HepG2 (cell line): ENCODE measurements around the gene CENPB. TPM values are rescaled to one million over a fixed set of nuclear protein-coding genes. Genes with fewer than 3 reads are reported as not detected.

ENCODE experiments used
- ATRX ChIP-seq: sonication (generic); formaldehyde crosslinking; IDR thresholded peaks from 2 replicates; pipeline ENCODE4 v1.4.0; 2020; ENCODE audit warnings: missing genetic modification reagents, borderline replicate concordance
- FLYWCH1 ChIP-seq: sonication (generic); formaldehyde crosslinking; IDR thresholded peaks from 2 replicates; pipeline ENCODE4 v1.8.1; 2023; ENCODE audit warnings: mild to moderate bottlenecking, missing genetic modification reagents
- JDP2 ChIP-seq: sonication (generic); formaldehyde crosslinking; IDR thresholded peaks from 2 replicates; pipeline ENCODE4 v1.8.1; 2022; ENCODE audit warnings: missing genetic modification reagents, borderline replicate concordance
- MEIS1 ChIP-seq: sonication (generic); formaldehyde crosslinking; IDR thresholded peaks from 2 replicates; pipeline ENCODE4 v1.9.0; 2021; ENCODE audit warnings: mild to moderate bottlenecking, missing genetic modification reagents, moderate library complexity, borderline replicate concordance
- NKX3-1 ChIP-seq: sonication (generic); formaldehyde crosslinking; IDR thresholded peaks from 2 replicates; pipeline ENCODE4 v1.5.0; 2020; ENCODE audit warnings: missing genetic modification reagents
- RARA ChIP-seq: IDR thresholded peaks from 2 replicates; pipeline ENCODE4 v1.6.1; 2016; ENCODE audit warnings: missing genetic modification reagents, missing compliant biosample characterization
- SIN3A ChIP-seq: IDR thresholded peaks from 2 replicates; pipeline ENCODE4 v1.6.1; 2011; ENCODE audit warnings: low read depth, mild to moderate bottlenecking, control low read depth, low read length, borderline replicate concordance
- SRSF9 ChIP-seq: fragments of 200-400 bp; formaldehyde crosslinking; IDR thresholded peaks from 2 replicates; pipeline ENCODE4 v1.6.1; 2018; ENCODE audit warnings: borderline replicate concordance, mild to moderate bottlenecking, low read depth, low read length; ENCODE audit not compliant: insufficient read depth, poor library complexity, severe bottlenecking
- TERF1 ChIP-seq: sonication (generic); formaldehyde crosslinking; IDR thresholded peaks from 2 replicates; pipeline ENCODE4 v1.8.0; 2022; ENCODE audit warnings: mild to moderate bottlenecking, missing genetic modification reagents, moderate library complexity
- ZNF205 ChIP-seq: IDR thresholded peaks from 2 replicates; pipeline ENCODE4 v1.6.1; 2018; ENCODE audit warnings: missing biosample characterization, missing genetic modification reagents
- ZNF3 ChIP-seq: IDR thresholded peaks from 2 replicates; pipeline ENCODE4 v1.7.0; 2017; ENCODE audit warnings: inconsistent platforms
- ZNF407 ChIP-seq: sonication (generic); formaldehyde crosslinking; IDR thresholded peaks from one replicate; pipeline ENCODE4 v1.5.1; 2020; ENCODE audit warnings: mild to moderate bottlenecking, missing genetic modification reagents; ENCODE audit errors: not compliant biosample characterization
- ZNF770 ChIP-seq: sonication (generic); formaldehyde crosslinking; IDR thresholded peaks from 2 replicates; pipeline ENCODE4 v1.5.0; 2020; ENCODE audit warnings: mild to moderate bottlenecking, missing genetic modification reagents
- ZNF776 ChIP-seq: sonication (generic); formaldehyde crosslinking; IDR thresholded peaks from 2 replicates; pipeline ENCODE4 v1.4.0; 2020; ENCODE audit warnings: mild to moderate bottlenecking, missing genetic modification reagents
- polyA plus RNA-seq, 8 experiments: library from polyadenylated mRNA; depleted of rRNA in 3 of 8; stranded (reverse) in 7 of 8; unstranded in 1 of 8; fragments of >200 nt; fragmentation: Illumina TruSeq in 4 of 8; extraction: Trizol in 4 of 8; gene quantifications; 2 replicates each; pipeline versions ENCODE4 v1.2.1 to v1.2.3, GENCODE V29; 2011 to 2016; ENCODE audit warnings: low read depth in 4 of 8, missing spikeins in 1 of 8, mixed read lengths in 1 of 8; ENCODE audit not compliant: insufficient read depth in 1 of 8
- total RNA-seq, 5 experiments: library from RNA; depleted of rRNA; stranded (reverse); fragments of >200 nt; fragmentation: Illumina TruSeq; extraction: Trizol; gene quantifications; 2 replicates each; pipeline ENCODE4 v1.2.3, GENCODE V29; 2016; ENCODE audit warnings: low read depth in 1 of 5
- TF ChIP-seq, protein P1 (sequence below): sonication (generic); formaldehyde crosslinking; IDR thresholded peaks from 2 replicates; pipeline ENCODE4 v1.4.0; 2020; ENCODE audit warnings: low read depth, mild to moderate bottlenecking, missing genetic modification reagents

Gene CENPB
- total and polyA plus RNA-seq, 2 of the 13 experiments (the other 11 are each of a cell fraction or from before 2014, with no cell fraction given): 10.4 to 54.5 TPM

GRCh38 chr20:3811467-3812258 is 25.1 kb upstream of the CENPB start (continued):
- TF ChIP-seq ZNF407 (CRISPR knock-in tag) (peak; percentile 85), SRSF9 (no peak), ATRX (0 out of 2 replicates have a peak, but pooled peaks have one; percentile 20), FLYWCH1 (no peak), JDP2 (CRISPR knock-in tag) (peak; percentile 67; the same call in 1 of the 2 replicates), ZNF770 (CRISPR knock-in tag) (peak; percentile 94), ZNF205 (peak; percentile 79), TERF1 (CRISPR knock-in tag) (no peak), SIN3A (no peak), RARA (CRISPR knock-in tag) (peak; percentile 84), MEIS1 (CRISPR knock-in tag) (peak; percentile 98), NKX3-1 (peak; percentile 98), ZNF776 (CRISPR knock-in tag) (no peak; the same call in 1 of the 2 replicates), ZNF3 (CRISPR knock-in tag) (peak; percentile 81; the same call in 1 of the 2 replicates)
- TF ChIP-seq, protein P1, sequence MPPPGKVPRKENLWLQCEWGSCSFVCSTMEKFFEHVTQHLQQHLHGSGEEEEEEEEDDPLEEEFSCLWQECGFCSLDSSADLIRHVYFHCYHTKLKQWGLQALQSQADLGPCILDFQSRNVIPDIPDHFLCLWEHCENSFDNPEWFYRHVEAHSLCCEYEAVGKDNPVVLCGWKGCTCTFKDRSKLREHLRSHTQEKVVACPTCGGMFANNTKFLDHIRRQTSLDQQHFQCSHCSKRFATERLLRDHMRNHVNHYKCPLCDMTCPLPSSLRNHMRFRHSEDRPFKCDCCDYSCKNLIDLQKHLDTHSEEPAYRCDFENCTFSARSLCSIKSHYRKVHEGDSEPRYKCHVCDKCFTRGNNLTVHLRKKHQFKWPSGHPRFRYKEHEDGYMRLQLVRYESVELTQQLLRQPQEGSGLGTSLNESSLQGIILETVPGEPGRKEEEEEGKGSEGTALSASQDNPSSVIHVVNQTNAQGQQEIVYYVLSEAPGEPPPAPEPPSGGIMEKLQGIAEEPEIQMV (CRISPR knock-in tag): peak; percentile 77; the same call in 1 of the 2 replicates
